ENCODE measurements around the gene AKT3.
A peak's percentile ranks its signal among the peaks of the same experiment; 100 is the strongest.

AKT3 gene

DNA sequence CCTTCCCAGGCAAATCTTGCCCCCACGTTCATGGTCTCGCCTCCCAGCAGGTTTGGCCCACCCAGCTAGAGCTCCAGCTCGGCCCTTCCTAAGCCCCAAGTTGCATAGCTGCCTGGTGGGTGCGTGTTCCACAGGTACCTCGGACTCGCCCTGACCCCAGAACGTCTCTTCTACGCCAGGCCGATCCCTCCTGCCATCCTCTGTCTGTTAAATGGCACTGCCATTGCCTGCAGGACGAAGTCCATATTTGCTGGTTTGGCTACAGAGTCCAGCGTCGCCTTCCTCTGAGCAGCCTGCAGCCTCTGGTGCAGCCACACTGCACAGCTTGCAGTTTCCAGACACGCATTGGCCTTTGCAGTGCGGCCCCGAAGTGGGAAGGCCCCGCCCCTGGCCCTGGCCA, 366.1 kb downstream of the AKT3 start:
- H3K27me3 Mint-ChIP-seq (ENCODE audit: low read depth, poor library complexity): peaks cover 27% of the 10 kb centered on the region
- H3K27ac Mint-ChIP-seq: no peak overlapping the region
- H3K4me1 Mint-ChIP-seq: peaks cover 11% of the 10 kb centered on the region
- TF ChIP-seq, protein P1, sequence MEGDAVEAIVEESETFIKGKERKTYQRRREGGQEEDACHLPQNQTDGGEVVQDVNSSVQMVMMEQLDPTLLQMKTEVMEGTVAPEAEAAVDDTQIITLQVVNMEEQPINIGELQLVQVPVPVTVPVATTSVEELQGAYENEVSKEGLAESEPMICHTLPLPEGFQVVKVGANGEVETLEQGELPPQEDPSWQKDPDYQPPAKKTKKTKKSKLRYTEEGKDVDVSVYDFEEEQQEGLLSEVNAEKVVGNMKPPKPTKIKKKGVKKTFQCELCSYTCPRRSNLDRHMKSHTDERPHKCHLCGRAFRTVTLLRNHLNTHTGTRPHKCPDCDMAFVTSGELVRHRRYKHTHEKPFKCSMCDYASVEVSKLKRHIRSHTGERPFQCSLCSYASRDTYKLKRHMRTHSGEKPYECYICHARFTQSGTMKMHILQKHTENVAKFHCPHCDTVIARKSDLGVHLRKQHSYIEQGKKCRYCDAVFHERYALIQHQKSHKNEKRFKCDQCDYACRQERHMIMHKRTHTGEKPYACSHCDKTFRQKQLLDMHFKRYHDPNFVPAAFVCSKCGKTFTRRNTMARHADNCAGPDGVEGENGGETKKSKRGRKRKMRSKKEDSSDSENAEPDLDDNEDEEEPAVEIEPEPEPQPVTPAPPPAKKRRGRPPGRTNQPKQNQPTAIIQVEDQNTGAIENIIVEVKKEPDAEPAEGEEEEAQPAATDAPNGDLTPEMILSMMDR (IDR thresholded peaks at IDR 0.05): no peak
- peaks cover 5% of the 10 kb centered on the region for H3K36me3 Mint-ChIP-seq (ENCODE audit: low read depth)
- peak overlapping the region; percentile 82 for H3K4me3 Mint-ChIP-seq
- DNase-seq: no peak
- H3K9me3 Mint-ChIP-seq: peaks cover 4% of the 10 kb centered on the region

DNA sequence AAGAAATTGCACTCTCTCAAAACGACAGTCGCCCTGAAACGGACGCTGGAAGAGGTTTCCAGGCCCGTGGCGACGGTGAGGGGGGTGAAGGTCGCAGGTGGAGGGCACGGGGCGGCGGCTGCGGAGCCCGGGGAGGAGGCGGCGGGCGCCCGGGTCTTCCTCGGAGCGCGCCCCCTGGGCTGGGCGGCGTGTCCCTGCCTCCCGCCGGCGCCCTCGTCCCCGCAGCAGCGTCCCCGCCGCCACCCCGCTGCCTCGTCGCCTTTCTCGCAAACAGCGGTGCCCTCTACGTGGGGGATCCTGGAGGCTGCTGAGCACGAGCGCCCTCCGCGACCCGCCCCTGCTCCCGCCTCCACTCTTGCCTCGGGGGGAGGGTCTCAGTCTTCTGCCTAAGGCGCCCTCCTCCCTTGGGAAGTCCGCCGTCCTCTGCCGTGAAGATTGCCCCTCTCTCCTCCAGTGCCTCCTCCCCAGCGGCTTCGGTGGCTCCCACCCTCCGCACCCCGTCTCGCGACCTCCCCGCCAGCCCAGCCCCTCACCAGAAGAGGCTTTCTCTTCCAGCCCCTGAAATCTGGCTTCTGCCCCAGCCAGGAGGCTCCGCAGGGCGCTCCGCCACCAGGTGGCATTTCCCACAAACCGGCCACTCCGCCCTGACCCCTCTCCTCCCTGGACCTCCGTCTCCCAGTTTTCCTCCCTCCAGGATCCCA, 366.8 kb downstream of the AKT3 start:
- TF ChIP-seq, protein P1 (IDR thresholded peaks at IDR 0.05): no peak

GRCh38 chr1:243482141-243483022, 367.7 kb downstream of the AKT3 start:
- H3K27me3 Mint-ChIP-seq (ENCODE audit: low read depth, poor library complexity): peaks cover 27% of the 10 kb centered on the region
- peak overlapping the region; percentile 82 for H3K4me3 Mint-ChIP-seq
- H3K36me3 Mint-ChIP-seq (ENCODE audit: low read depth): peaks cover 5% of the 10 kb centered on the region
- no peak overlapping the region for H3K27ac Mint-ChIP-seq
- peaks cover 11% of the 10 kb centered on the region for H3K4me1 Mint-ChIP-seq
- DNase-seq: peak; percentile 37
- TF ChIP-seq, protein P1 (IDR thresholded peaks at IDR 0.05): no peak
- H3K9me3 Mint-ChIP-seq: peaks cover 4% of the 10 kb centered on the region

More for the DNA sequence above, 366.8 kb downstream of the AKT3 start:
- Mint-ChIP-seq H3K4me1 (peaks cover 11% of the 10 kb centered on the region), H3K9me3 (peaks cover 4% of the 10 kb centered on the region), H3K27me3 (ENCODE audit: low read depth, poor library complexity) (peaks cover 27% of the 10 kb centered on the region), H3K27ac (no peak overlapping the region), H3K4me3 (peak overlapping the region; percentile 82), H3K36me3 (ENCODE audit: low read depth) (peaks cover 5% of the 10 kb centered on the region)
- DNase-seq: peak; percentile 67

DNA sequence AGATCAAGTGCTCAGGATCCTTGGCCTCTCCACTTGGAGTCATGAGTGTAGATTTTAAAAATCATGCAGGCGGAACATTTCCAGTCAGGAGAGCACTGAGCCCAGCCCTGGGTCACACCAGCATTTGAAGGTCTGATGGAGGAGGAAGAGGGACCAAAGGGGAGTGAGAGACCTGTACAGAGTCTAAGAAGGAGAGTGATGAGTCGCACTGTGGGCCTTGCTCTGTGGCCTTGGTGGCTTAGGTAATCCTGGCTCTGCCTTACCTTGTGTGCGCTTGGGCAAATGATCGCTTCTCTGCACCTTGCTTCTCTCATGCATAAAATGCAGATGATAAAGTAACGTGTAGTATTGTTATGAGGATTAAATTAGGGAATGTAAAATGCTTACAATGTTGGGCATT, 368.9 kb downstream of the AKT3 start:
- peaks cover 29% of the 10 kb centered on the region for H3K27me3 Mint-ChIP-seq (ENCODE audit: low read depth, poor library complexity)
- DNase-seq: no peak
- TF ChIP-seq, protein P1 (IDR thresholded peaks at IDR 0.05): no peak
- H3K4me3 Mint-ChIP-seq: no peak overlapping the region
- H3K4me1 Mint-ChIP-seq: peaks cover 19% of the 10 kb centered on the region
- H3K27ac Mint-ChIP-seq: no peak overlapping the region
- H3K9me3 Mint-ChIP-seq: peaks cover 4% of the 10 kb centered on the region
- H3K36me3 Mint-ChIP-seq (ENCODE audit: low read depth): peaks cover 5% of the 10 kb centered on the region

DNA sequence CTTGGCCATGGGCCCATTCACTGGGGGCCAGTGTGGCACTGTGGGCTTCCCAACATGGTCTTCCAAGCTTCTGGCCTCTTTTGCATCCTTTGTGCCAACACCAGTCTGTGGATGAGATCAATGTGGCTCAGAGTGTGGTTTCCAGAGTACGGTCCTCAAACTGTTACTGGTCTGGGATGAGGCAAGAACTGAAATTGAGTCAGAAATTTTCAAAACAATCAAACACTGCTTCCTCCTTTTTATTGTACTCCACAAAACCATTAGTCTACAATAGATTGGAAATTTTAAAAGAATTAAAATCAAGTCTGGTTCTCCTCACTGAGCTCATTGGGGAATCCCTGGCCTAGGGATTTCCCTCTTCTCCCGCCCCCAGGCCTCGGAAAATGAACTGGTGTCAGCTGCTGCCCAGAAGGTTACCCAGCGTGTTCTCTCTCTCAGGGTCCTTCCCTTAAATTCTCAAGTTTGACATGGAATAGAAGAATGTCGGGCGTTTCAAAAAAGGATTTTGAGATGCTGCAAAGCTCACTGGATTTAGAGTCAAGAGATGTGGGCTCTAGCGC, 372.2 kb downstream of the AKT3 start:
- peaks cover 44% of the 10 kb centered on the region for H3K4me1 Mint-ChIP-seq

More for the DNA sequence above, 372.2 kb downstream of the AKT3 start:
- Mint-ChIP-seq H3K36me3 (ENCODE audit: low read depth) (peaks cover 5% of the 10 kb centered on the region), H3K27ac (no peak overlapping the region), H3K9me3 (peaks cover 4% of the 10 kb centered on the region), H3K4me3 (no peak overlapping the region), H3K27me3 (ENCODE audit: low read depth, poor library complexity) (peaks cover 28% of the 10 kb centered on the region)
- TF ChIP-seq, protein P1 (IDR thresholded peaks at IDR 0.05): no peak
- DNase-seq: no peak
